Measurements from ENCODE around the gene SORCS2.

Gene SORCS2

GRCh38 chr4:7732263-7732662 lies 539.9 kb downstream of the SORCS2 start:
- no peak for DNase-seq

- DNase-seq = no peak
These were observed 540.9 kb downstream of the SORCS2 start for GRCh38 chr4:7733201-7733600.

- DNase-seq = no peak
These were observed 541.7 kb downstream of the SORCS2 start for GRCh38 chr4:7733801-7734650.

- DNase-seq = no peak
These were observed 542.4 kb downstream of the SORCS2 start for GRCh38 chr4:7734651-7735260.

GRCh38 chr4:7735395-7735794 lies 543.1 kb downstream of the SORCS2 start:
- no peak for DNase-seq

GRCh38 chr4:7735961-7736360 lies 543.6 kb downstream of the SORCS2 start:
- no peak for DNase-seq

GRCh38 chr4:7736436-7737267 lies 544.3 kb downstream of the SORCS2 start:
- DNase-seq = no peak

- no peak for DNase-seq
These were observed 544.9 kb downstream of the SORCS2 start for GRCh38 chr4:7737268-7737645.

GRCh38 chr4:7737752-7738457 lies 545.6 kb downstream of the SORCS2 start:
- no peak for DNase-seq

- DNase-seq = no peak
These were observed 546.2 kb downstream of the SORCS2 start for GRCh38 chr4:7738458-7739076.

- DNase-seq = no peak
These were observed 547.0 kb downstream of the SORCS2 start for GRCh38 chr4:7739077-7739917.

GRCh38 chr4:7739918-7740865 lies 547.9 kb downstream of the SORCS2 start:
- no peak for DNase-seq

- no peak for DNase-seq
These were observed 548.7 kb downstream of the SORCS2 start for GRCh38 chr4:7740866-7741525.

- no peak for DNase-seq
These were observed 549.8 kb downstream of the SORCS2 start for GRCh38 chr4:7741946-7742806.

- DNase-seq = no peak
These were observed 550.5 kb downstream of the SORCS2 start for GRCh38 chr4:7742807-7743280.

- no peak for DNase-seq
These were observed 551.9 kb downstream of the SORCS2 start for GRCh38 chr4:7744142-7744804.

GRCh38 chr4:7745301-7745885 lies 553.1 kb downstream of the SORCS2 start:
- DNase-seq = no peak
